ENCODE results near the gene KAT7.

The KAT7 gene

GRCh38 chr17:49871211-49871610 lies 82.7 kb downstream of the KAT7 start:
- no peak for DNase-seq (ENCODE audit: low read depth in 2 of 2)

- DNase-seq (ENCODE audit: low read depth in 2 of 2): no peak
Observed at GRCh38 chr17:49872754-49873377, 84.4 kb downstream of the KAT7 start.

GRCh38 chr17:49873466-49873865 lies 85.0 kb downstream of the KAT7 start:
- DNase-seq (ENCODE audit: low read depth in 2 of 2): no peak

GRCh38 chr17:49873926-49874325 lies 85.4 kb downstream of the KAT7 start:
- no peak for DNase-seq (ENCODE audit: low read depth in 2 of 2)

GRCh38 chr17:49874911-49875310 lies 86.4 kb downstream of the KAT7 start:
- DNase-seq (ENCODE audit: low read depth in 2 of 2): no peak

GRCh38 chr17:49875685-49876084 lies 87.2 kb downstream of the KAT7 start:
- DNase-seq (ENCODE audit: low read depth in 2 of 2): no peak

GRCh38 chr17:49878931-49879904 lies 90.7 kb downstream of the KAT7 start:
- no peak for DNase-seq (ENCODE audit: low read depth in 2 of 2)

GRCh38 chr17:49880291-49881053 lies 92.0 kb downstream of the KAT7 start:
- peak; percentile 64 to 70 for DNase-seq (ENCODE audit: low read depth in 2 of 2)

- no peak for DNase-seq (ENCODE audit: low read depth in 2 of 2)
Observed at GRCh38 chr17:49881054-49881402, 92.5 kb downstream of the KAT7 start.

- DNase-seq (ENCODE audit: low read depth in 2 of 2): no peak
Observed at GRCh38 chr17:49882434-49882833, 94.0 kb downstream of the KAT7 start.

Measured in stimulated activated CD4-positive, alpha-beta T cell treated with anti-CD3 and anti-CD28 coated beads, Interleukin-1b, Interleukin-23, amount 100 ng/mL, for 4 hours (primary cell).